Keratinocyte (primary cell): Measurements from ENCODE around the gene CFAP299.

Source experiments
- CTCF ChIP-seq, 3 experiments: IDR thresholded peaks in 1 of 3; conservative IDR thresholded peaks in 1 of 3; optimal IDR thresholded peaks in 1 of 3; 2 replicates in 2 of 3; 3 replicates in 1 of 3; pipeline versions ENCODE3 to v1.5.1; 2011; ENCODE audit warnings: low read length in 3 of 3, mild to moderate bottlenecking in 3 of 3, moderate library complexity in 2 of 3, control low read depth in 1 of 3, inconsistent platforms in 1 of 3; ENCODE audit not compliant: insufficient read depth in 2 of 3; ENCODE audit errors: extremely low read depth in 1 of 3
- EZH2 ChIP-seq: IDR thresholded peaks from one replicate; pipeline ENCODE4 v1.6.1; 2012; ENCODE audit warnings: inconsistent platforms, mild to moderate bottlenecking, low read length, moderate library complexity

DNA sequence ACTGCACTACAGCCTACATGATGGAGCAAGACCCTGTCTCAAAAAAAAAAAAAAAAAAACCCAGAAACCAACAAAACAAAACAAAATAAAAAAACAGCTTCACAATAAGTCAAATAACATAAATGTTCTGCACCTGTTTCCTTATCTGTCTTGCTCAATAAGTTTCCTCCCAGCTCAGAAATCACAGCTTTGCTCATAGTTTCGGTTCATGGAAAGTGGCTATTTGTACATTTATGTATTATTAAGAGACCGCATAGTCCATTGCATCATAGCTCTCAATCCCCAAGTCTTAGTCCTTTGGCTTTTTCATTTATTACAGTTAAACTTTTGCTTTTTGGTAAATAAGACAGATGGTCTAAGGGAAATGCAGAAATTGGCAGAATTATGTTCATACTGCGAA, 24.4 kb upstream of the CFAP299 start:
- TF ChIP-seq CTCF (optimal IDR thresholded peaks at IDR 0.05 in 1 of 3, IDR thresholded peaks at IDR 0.05 in 1 of 3, conservative IDR thresholded peaks at IDR 0.05 in 1 of 3; ENCODE audit: extremely low read depth in 1 of 3, insufficient read depth in 2 of 3, low read length in 3 of 3) (no peak), EZH2 (no peak)
